Nephron (organoid): Measurements from ENCODE around the gene PSMD11.
"Not testable (repeated sequence)": the region's sequence is repeated elsewhere in the genome, so short reads cannot be mapped to it uniquely, and the experiment has no call there.

ENCODE experiments used
- H3K27ac Mint-ChIP-seq, 3 experiments: 2 replicates each; pipeline ENCODE4 v1.8.0; 2020; ENCODE audit warnings: mixed read lengths in 3 of 3, mild to moderate bottlenecking in 2 of 3, moderate library complexity in 1 of 3
- H3K27me3 Mint-ChIP-seq: 2 replicates; pipeline ENCODE4 v1.8.0; 2021; ENCODE audit warnings: low read depth, mild to moderate bottlenecking, moderate library complexity, mixed read lengths
- H3K36me3 Mint-ChIP-seq: 2 replicates; pipeline ENCODE4 v1.8.0; 2020; ENCODE audit warnings: low read depth, mixed read lengths
- H3K4me1 Mint-ChIP-seq: 2 replicates; pipeline ENCODE4 v1.8.0; 2020; ENCODE audit warnings: mixed read lengths
- H3K4me3 Mint-ChIP-seq, 3 experiments: 2 replicates each; pipeline ENCODE4 v1.8.0; 2020; ENCODE audit warnings: mild to moderate bottlenecking in 3 of 3, mixed read lengths in 3 of 3, moderate library complexity in 2 of 3
- H3K9me3 Mint-ChIP-seq: 2 replicates; pipeline ENCODE4 v1.8.0; 2020; ENCODE audit warnings: mixed read lengths
- TF ChIP-seq, protein P1 (sequence below), 3 experiments: fragments of 200-600 bp; sonication (generic); IDR thresholded peaks; one replicate each; pipeline ENCODE4 v1.5.0; 2021; ENCODE audit warnings: antibody characterized with exemption in 3 of 3; ENCODE audit not compliant: unreplicated experiment in 3 of 3

PSMD11 gene

GRCh38 chr17:32446949-32447348, 2.6 kb downstream of the PSMD11 start:
- TF ChIP-seq, protein P1, sequence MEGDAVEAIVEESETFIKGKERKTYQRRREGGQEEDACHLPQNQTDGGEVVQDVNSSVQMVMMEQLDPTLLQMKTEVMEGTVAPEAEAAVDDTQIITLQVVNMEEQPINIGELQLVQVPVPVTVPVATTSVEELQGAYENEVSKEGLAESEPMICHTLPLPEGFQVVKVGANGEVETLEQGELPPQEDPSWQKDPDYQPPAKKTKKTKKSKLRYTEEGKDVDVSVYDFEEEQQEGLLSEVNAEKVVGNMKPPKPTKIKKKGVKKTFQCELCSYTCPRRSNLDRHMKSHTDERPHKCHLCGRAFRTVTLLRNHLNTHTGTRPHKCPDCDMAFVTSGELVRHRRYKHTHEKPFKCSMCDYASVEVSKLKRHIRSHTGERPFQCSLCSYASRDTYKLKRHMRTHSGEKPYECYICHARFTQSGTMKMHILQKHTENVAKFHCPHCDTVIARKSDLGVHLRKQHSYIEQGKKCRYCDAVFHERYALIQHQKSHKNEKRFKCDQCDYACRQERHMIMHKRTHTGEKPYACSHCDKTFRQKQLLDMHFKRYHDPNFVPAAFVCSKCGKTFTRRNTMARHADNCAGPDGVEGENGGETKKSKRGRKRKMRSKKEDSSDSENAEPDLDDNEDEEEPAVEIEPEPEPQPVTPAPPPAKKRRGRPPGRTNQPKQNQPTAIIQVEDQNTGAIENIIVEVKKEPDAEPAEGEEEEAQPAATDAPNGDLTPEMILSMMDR (IDR thresholded peaks at IDR 0.05; ENCODE audit: unreplicated experiment in 3 of 3): no peak
- no peaks in the 10 kb centered on the region for H3K9me3 Mint-ChIP-seq
- H3K4me1 Mint-ChIP-seq: peaks cover 21% of the 10 kb centered on the region
- H3K4me3 Mint-ChIP-seq: peak overlapping the region; percentile 95 to 97 (median 96)
- H3K36me3 Mint-ChIP-seq: peaks cover 40% of the 10 kb centered on the region
- H3K27ac Mint-ChIP-seq: peak overlapping the region in 1 of 3 experiments; percentile 8
- H3K27me3 Mint-ChIP-seq: peaks cover 8% of the 10 kb centered on the region

- TF ChIP-seq, protein P1 (IDR thresholded peaks at IDR 0.05; ENCODE audit: unreplicated experiment in 3 of 3): no peak
- Mint-ChIP-seq H3K27ac (no peak overlapping the region), H3K9me3 (no peaks in the 10 kb centered on the region), H3K4me1 (peaks cover 21% of the 10 kb centered on the region), H3K27me3 (no peaks in the 10 kb centered on the region), H3K36me3 (peaks cover 66% of the 10 kb centered on the region), H3K4me3 (no peak overlapping the region)
Observed at GRCh38 chr17:32449963-32450362, 5.7 kb downstream of the PSMD11 start.

GRCh38 chr17:32450379-32450778, 6.1 kb downstream of the PSMD11 start:
- peaks cover 70% of the 10 kb centered on the region for H3K36me3 Mint-ChIP-seq
- not testable (repeated sequence) for H3K27me3 Mint-ChIP-seq

DNA sequence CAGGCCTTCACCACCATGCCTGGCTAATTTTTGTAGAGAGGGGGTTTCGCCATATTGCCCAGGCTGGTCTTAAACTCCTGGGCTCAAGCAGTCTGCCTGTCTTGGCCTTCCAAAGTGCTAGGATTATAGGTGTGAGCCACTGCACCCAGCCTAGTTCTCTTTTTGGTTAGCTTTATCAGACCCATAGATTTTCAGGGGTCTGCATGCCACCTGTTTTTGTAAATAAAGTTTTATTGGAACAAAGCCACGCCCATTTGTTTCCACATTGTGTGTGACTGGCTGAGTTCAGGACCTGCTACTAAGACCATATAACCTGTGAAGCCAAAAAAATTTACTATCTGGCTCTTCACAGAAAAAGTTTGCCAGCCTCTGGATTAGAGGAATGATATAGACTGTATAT, 7.6 kb downstream of the PSMD11 start:
- TF ChIP-seq, protein P1 (IDR thresholded peaks at IDR 0.05; ENCODE audit: unreplicated experiment in 3 of 3): no peak
- H3K9me3 Mint-ChIP-seq: no peaks in the 10 kb centered on the region
- peaks cover 67% of the 10 kb centered on the region for H3K36me3 Mint-ChIP-seq
- H3K27ac Mint-ChIP-seq: no peak overlapping the region
- peaks cover 3% of the 10 kb centered on the region for H3K4me1 Mint-ChIP-seq
- no peaks in the 10 kb centered on the region for H3K27me3 Mint-ChIP-seq
- H3K4me3 Mint-ChIP-seq: no peak overlapping the region

More at GRCh38 chr17:32450379-32450778, 6.1 kb downstream of the PSMD11 start:
- peaks cover 17% of the 10 kb centered on the region for H3K4me1 Mint-ChIP-seq
- not testable (repeated sequence) for H3K4me3 Mint-ChIP-seq, H3K27ac Mint-ChIP-seq, H3K9me3 Mint-ChIP-seq

GRCh38 chr17:32452281-32452680, 8.0 kb downstream of the PSMD11 start:
- H3K36me3 Mint-ChIP-seq: peaks cover 67% of the 10 kb centered on the region
- H3K27me3 Mint-ChIP-seq: no peaks in the 10 kb centered on the region
- H3K9me3 Mint-ChIP-seq: no peaks in the 10 kb centered on the region
- no peak overlapping the region for H3K4me3 Mint-ChIP-seq
- TF ChIP-seq, protein P1 (IDR thresholded peaks at IDR 0.05; ENCODE audit: unreplicated experiment in 3 of 3): no peak
- H3K27ac Mint-ChIP-seq: no peak overlapping the region
- H3K4me1 Mint-ChIP-seq: no peaks in the 10 kb centered on the region

DNA sequence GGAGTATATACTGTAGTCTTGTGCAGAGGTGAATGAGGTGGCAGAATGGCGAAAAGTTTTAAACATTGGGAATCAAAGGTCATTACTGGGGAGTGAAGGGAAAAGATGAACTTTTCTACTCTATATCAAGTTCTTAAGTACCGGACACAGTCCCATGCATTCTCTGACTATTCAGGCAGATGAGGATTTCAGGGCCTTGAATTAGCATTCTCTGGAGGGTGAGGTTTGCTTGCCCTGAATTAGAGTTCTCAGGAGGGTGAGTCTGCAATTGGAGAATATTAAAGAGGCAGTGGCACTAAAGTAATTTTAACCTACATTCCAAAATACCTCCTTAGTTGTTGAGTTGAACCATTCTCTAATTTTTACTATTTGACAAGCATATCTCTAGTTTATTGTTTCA, 9.1 kb downstream of the PSMD11 start:
- H3K27me3 Mint-ChIP-seq: no peaks in the 10 kb centered on the region
- H3K36me3 Mint-ChIP-seq: peaks cover 74% of the 10 kb centered on the region
- TF ChIP-seq, protein P1 (IDR thresholded peaks at IDR 0.05; ENCODE audit: unreplicated experiment in 3 of 3): no peak
- no peaks in the 10 kb centered on the region for H3K9me3 Mint-ChIP-seq
- no peak overlapping the region for H3K4me3 Mint-ChIP-seq
- no peaks in the 10 kb centered on the region for H3K4me1 Mint-ChIP-seq
- no peak overlapping the region for H3K27ac Mint-ChIP-seq
